B cell (primary cell): ENCODE measurements around the gene FSIP1. TPM values are rescaled to one million over a fixed set of nuclear protein-coding genes. Genes with fewer than 3 reads are reported as not detected.

Experiments
- ATAC-seq: fragments of 200-7000 bp; cut with Tn5 transposase; one replicate; pipeline ENCODE4 v1.10.0; 2021; ENCODE audit warnings: low read depth, mild to moderate bottlenecking, moderate number of reproducible peaks, moderate library complexity
- CTCF ChIA-PET: fragments of 350-600 bp; sonication (Branson Sonifier 250); formaldehyde crosslinking; loops from one replicate; lab custom pipeline; 2021; ENCODE audit warnings: antibody characterized with exemption, inconsistent platforms; lab: Charles Lee
- POLR2A ChIA-PET: fragments of 350-600 bp; sonication (Branson Sonifier 250); formaldehyde crosslinking; loops from one replicate; lab custom pipeline; 2021; ENCODE audit warnings: antibody characterized with exemption; lab: Charles Lee
- DNase-seq: peaks from one replicate; pipeline ENCODE4 v3.0.0; 2013
- H2AFZ ChIP-seq: 2 replicates; pipeline ENCODE4 v1.6.1; 2012; ENCODE audit warnings: mild to moderate bottlenecking, low read depth, low read length; ENCODE audit not compliant: insufficient read depth, poor library complexity, severe bottlenecking
- H3K27ac ChIP-seq, 2 donors: 1 replicate in 1 of 2; 2 replicates in 1 of 2; pipeline ENCODE4 v1.5.1; 2012 to 2013; ENCODE audit warnings: low read length in 2 of 2, mild to moderate bottlenecking in 2 of 2, moderate library complexity in 1 of 2
- H3K27me3 ChIP-seq, 4 experiments: fragments of 200-600 bp in 1 of 4; sonication (generic) in 1 of 4; replicated peaks in 1 of 4; 1 replicate in 2 of 4; 2 replicates in 2 of 4; pipeline versions ENCODE4 v1.6.1 to v1.7.0; 2013 to 2016; ENCODE audit warnings: low read length in 3 of 4, mild to moderate bottlenecking in 2 of 4, mixed read lengths in 1 of 4, moderate library complexity in 1 of 4; ENCODE audit not compliant: insufficient read depth in 4 of 4, control insufficient read depth in 3 of 4; ENCODE audit errors: control extremely low read depth in 1 of 4
- H3K36me3 ChIP-seq, 2 experiments: replicated peaks in 1 of 2; 1 replicate in 1 of 2; 2 replicates in 1 of 2; pipeline versions ENCODE4 v1.6.1 to v1.7.1; 2013; ENCODE audit warnings: low read length in 1 of 2; ENCODE audit not compliant: insufficient read depth in 2 of 2, control insufficient read depth in 1 of 2; ENCODE audit errors: control extremely low read depth in 1 of 2, extremely low read depth in 1 of 2
- H3K4me1 ChIP-seq, 2 donors: fragments of 200-600 bp in 1 of 2; sonication (generic) in 1 of 2; 1 replicate in 1 of 2; 2 replicates in 1 of 2; pipeline versions ENCODE4 v1.5.1 to v1.6.1; 2013 to 2017; ENCODE audit warnings: low read length in 2 of 2; ENCODE audit not compliant: control insufficient read depth in 2 of 2, insufficient read depth in 2 of 2
- H3K4me2 ChIP-seq: replicated peaks from 2 replicates; pipeline ENCODE3; 2012; ENCODE audit warnings: mild to moderate bottlenecking, low read depth, low read length; ENCODE audit not compliant: poor library complexity, severe bottlenecking
- H3K4me3 ChIP-seq, 5 experiments: fragments of 200-600 bp in 1 of 5; sonication (generic) in 1 of 5; 1 replicate in 3 of 5; 2 replicates in 2 of 5; pipeline versions ENCODE4 v1.5.1 to v1.7.0; 2011 to 2016; ENCODE audit warnings: low read length in 4 of 5, mild to moderate bottlenecking in 4 of 5, low read depth in 2 of 5, control low read depth in 1 of 5, moderate library complexity in 1 of 5; ENCODE audit not compliant: insufficient read depth in 1 of 5; ENCODE audit errors: control extremely low read depth in 1 of 5, extremely low read depth in 1 of 5
- H3K79me2 ChIP-seq: fragments of 200-600 bp; sonication (generic); one replicate; pipeline ENCODE4 v1.6.0; 2016; ENCODE audit warnings: low read length; ENCODE audit not compliant: control insufficient read depth, insufficient read depth
- H3K9ac ChIP-seq: fragments of 200-600 bp; sonication (generic); 2 replicates; pipeline ENCODE4 v1.6.1; 2017; ENCODE audit warnings: mild to moderate bottlenecking, low read length, moderate library complexity
- H3K9me3 ChIP-seq, 3 donors: one replicate each; pipeline versions ENCODE4 v1.6.1 to v1.7.1; 2013; ENCODE audit warnings: low read length in 2 of 3; ENCODE audit not compliant: control insufficient read depth in 2 of 3, insufficient read depth in 1 of 3; ENCODE audit errors: control extremely low read depth in 1 of 3
- H4K20me1 ChIP-seq: 2 replicates; pipeline ENCODE4 v1.6.0; 2012; ENCODE audit warnings: mild to moderate bottlenecking, low read length; ENCODE audit not compliant: insufficient read depth, control insufficient read depth, poor library complexity, severe bottlenecking
- H3K27ac Mint-ChIP-seq: one replicate; pipeline ENCODE4 v1.8.0; 2021; ENCODE audit warnings: mixed read lengths
- H3K27me3 Mint-ChIP-seq: one replicate; pipeline ENCODE4 v1.8.0; 2021; ENCODE audit warnings: mixed read lengths
- H3K4me1 Mint-ChIP-seq: one replicate; pipeline ENCODE4 v1.8.0; 2021; ENCODE audit warnings: mixed read lengths
- H3K4me3 Mint-ChIP-seq: one replicate; pipeline ENCODE4 v1.8.0; 2021; ENCODE audit warnings: mixed read lengths
- H3K9me3 Mint-ChIP-seq: one replicate; pipeline ENCODE4 v1.8.0; 2022; ENCODE audit warnings: mixed read lengths; ENCODE audit not compliant: insufficient read depth
- EZH2 ChIP-seq: IDR thresholded peaks from 2 replicates; pipeline ENCODE4 v1.6.1; 2012; ENCODE audit warnings: borderline replicate concordance, low read depth, mild to moderate bottlenecking, moderate library complexity, low read length; ENCODE audit not compliant: insufficient read depth, poor library complexity, severe bottlenecking
- WGBS: methylation state at CpG from one replicate; pipeline ENCODE4 v1.1.5; 2013; ENCODE audit warnings: missing lambda C conversion rate; ENCODE audit not compliant: insufficient coverage; 5-methylcytosine and 5-hydroxymethylcytosine counted together
- intact Hi-C: fragments of 100-400 bp; cut with micrococcal nuclease; formaldehyde crosslinking; loops from one replicate; pipeline ENCODE4 v1.10.0; 2022
- polyA plus RNA-seq: library from polyadenylated mRNA; depleted of rRNA; stranded (reverse); fragments of >200 nt; gene quantifications from 2 replicates; pipeline ENCODE4 v1.2.3, GENCODE V29; 2012
- total RNA-seq, 2 donors: library from RNA; stranded (reverse); fragments of 120-200 nt in 1 of 2; gene quantifications; 1 replicate in 1 of 2; 2 replicates in 1 of 2; pipeline versions ENCODE4 v1.2.3 to v1.2.4, GENCODE V29; 2013 to 2022
- TF ChIP-seq, protein P1 (sequence below): fragments of 200-600 bp; IDR thresholded peaks from one replicate; pipeline ENCODE4 v1.8.0; 2022; ENCODE audit warnings: antibody characterized with exemption, mild to moderate bottlenecking

Gene FSIP1
- total and polyA plus RNA-seq, 2 donors (not counting 1 experiment from before 2014, with no cell fraction given): 0.19 to 0.49 TPM

DNA sequence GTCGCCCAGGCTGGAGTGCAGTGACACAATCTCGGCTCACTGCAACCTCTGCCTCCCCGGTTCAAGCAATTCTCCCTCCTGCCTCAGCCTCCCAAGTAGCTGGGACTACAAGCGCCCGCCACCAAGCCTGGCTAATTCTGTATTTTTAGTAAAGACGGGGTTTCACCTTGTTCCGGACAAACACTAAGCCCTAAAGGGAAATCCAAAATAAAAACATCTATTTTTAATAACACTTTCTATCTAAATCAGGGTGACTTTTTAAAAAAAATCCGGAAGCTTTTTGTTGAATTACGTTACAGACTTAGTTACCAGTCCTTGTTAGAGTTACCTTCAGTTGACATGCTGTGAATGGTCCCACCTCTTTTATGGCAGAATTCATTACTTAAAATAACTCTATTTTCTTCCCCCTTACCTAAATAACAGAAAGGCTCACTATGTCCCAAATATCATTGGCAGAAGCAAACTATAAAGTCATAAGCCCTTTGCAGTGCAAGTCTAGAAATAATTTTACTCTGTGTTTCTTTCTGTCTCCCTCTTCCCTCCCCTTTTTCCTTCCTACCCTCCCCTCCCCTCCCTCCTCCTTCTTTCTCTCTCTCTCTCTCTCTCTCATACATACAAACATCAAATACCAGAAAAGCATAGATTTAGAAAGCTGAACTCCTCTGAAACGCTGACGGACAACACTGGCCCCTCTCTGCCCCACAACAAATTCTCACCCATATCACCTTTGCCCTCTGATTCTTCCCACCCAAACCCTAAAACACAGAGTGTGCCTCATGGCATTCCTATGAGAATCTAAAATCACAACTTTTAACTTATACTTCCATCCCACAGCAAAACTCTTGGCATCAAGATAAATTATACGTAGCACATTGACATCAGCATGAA lies 183.4 kb downstream of the FSIP1 start:
- 94% methylated on average over 5 of the region's 12 CpGs for WGBS
- Histone ChIP-seq H4K20me1 (no peaks in the 10 kb centered on the region), H3K79me2 (no peaks in the 10 kb centered on the region), H3K4me3 (no peak overlapping the region), H3K36me3 (no peaks in the 10 kb centered on the region), H3K9ac (no peak overlapping the region), H2AFZ (no peak overlapping the region), H3K4me2 (no peak overlapping the region), H3K9me3 (no peaks in the 10 kb centered on the region), H3K27me3 (no peaks in the 10 kb centered on the region), H3K27ac (no peak overlapping the region), H3K4me1 (no peaks in the 10 kb centered on the region)
- CTCF ChIA-PET: no interaction called here
- Mint-ChIP-seq H3K9me3 (no peaks in the 10 kb centered on the region), H3K27me3 (peaks cover 12% of the 10 kb centered on the region), H3K4me3 (no peak overlapping the region), H3K27ac (no peak overlapping the region), H3K4me1 (no peaks in the 10 kb centered on the region)
- POLR2A ChIA-PET: no interaction called here
- intact Hi-C loops: no loop called here
- DNase-seq: no peak
- ATAC-seq: no peak
- TF ChIP-seq EZH2: no peak
- TF ChIP-seq, protein P1, sequence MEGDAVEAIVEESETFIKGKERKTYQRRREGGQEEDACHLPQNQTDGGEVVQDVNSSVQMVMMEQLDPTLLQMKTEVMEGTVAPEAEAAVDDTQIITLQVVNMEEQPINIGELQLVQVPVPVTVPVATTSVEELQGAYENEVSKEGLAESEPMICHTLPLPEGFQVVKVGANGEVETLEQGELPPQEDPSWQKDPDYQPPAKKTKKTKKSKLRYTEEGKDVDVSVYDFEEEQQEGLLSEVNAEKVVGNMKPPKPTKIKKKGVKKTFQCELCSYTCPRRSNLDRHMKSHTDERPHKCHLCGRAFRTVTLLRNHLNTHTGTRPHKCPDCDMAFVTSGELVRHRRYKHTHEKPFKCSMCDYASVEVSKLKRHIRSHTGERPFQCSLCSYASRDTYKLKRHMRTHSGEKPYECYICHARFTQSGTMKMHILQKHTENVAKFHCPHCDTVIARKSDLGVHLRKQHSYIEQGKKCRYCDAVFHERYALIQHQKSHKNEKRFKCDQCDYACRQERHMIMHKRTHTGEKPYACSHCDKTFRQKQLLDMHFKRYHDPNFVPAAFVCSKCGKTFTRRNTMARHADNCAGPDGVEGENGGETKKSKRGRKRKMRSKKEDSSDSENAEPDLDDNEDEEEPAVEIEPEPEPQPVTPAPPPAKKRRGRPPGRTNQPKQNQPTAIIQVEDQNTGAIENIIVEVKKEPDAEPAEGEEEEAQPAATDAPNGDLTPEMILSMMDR: no peak

DNA sequence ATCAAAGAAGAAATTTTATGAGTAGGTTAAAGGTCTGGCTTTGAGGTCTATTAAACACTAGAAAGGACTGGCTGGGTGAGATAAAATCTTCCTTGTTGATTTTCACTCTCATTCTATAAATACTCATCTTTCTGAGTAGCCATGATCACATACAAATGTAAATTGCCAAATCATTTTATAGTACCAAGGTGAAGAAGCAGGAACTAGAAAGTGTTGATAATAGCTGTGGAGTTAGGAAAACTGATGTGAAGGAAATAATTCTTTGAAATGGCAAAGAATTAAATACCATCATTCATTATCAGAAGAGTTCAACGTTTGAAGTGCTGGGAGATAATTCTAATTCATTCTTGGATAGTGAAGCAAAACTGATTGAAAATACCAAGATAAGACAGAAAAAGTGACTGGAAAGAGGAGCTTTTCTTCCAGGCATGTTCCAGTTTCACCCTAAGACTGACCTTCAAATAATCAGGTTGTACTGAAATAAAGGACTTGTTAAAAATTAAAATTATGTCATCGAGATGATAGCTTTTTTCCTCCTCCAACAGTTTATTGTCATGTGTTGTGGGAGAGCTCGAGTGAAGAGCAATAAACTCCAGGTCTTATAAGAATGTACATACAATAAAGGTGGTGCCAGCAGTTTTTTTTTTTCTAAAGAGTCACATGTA lies 184.3 kb downstream of the FSIP1 start:
- no peaks in the 10 kb centered on the region for H3K4me1 Mint-ChIP-seq

More for the DNA sequence above, 184.3 kb downstream of the FSIP1 start:
- no peaks in the 10 kb centered on the region for H3K9me3 ChIP-seq
- no peak for ATAC-seq
- no peak overlapping the region for H3K4me3 ChIP-seq
- POLR2A ChIA-PET: no interaction called here
- Mint-ChIP-seq H3K27ac (no peak overlapping the region), H3K4me3 (no peak overlapping the region), H3K9me3 (no peaks in the 10 kb centered on the region), H3K27me3 (peaks cover 15% of the 10 kb centered on the region)
- H3K36me3 ChIP-seq: no peaks in the 10 kb centered on the region
- intact Hi-C loops: no loop called here
- CTCF ChIA-PET: no interaction called here
- no peak overlapping the region for H2AFZ ChIP-seq
- no peaks in the 10 kb centered on the region for H3K27me3 ChIP-seq
- H4K20me1 ChIP-seq: no peaks in the 10 kb centered on the region
- no peak overlapping the region for H3K4me2 ChIP-seq
- H3K27ac ChIP-seq: no peak overlapping the region
- no peak for TF ChIP-seq EZH2
- TF ChIP-seq, protein P1: no peak
- H3K9ac ChIP-seq: no peak overlapping the region
- no CpG with 5 or more reads among the region's 3 CpGs for WGBS
- no peaks in the 10 kb centered on the region for H3K4me1 ChIP-seq
- H3K79me2 ChIP-seq: no peaks in the 10 kb centered on the region
- DNase-seq: no peak
